Mesothelial cell of epicardium (in vitro differentiated cells): Measurements from ENCODE around the gene GCC2. TPM values are rescaled to one million over a fixed set of nuclear protein-coding genes. Genes with fewer than 3 reads are reported as not detected.
A peak's percentile ranks its signal among the peaks of the same experiment; 100 is the strongest.

Experiments used
- DNase-seq, 2 experiments: peaks; one replicate each; pipeline ENCODE4 v3.0.0; 2021; ENCODE audit warnings: low spot score in 2 of 2; ENCODE audit not compliant: unreplicated experiment in 2 of 2
- H3K27ac Mint-ChIP-seq: 2 replicates; pipeline ENCODE4 v1.8.0; 2021; ENCODE audit warnings: mixed read lengths
- H3K27me3 Mint-ChIP-seq: 2 replicates; pipeline ENCODE4 v1.8.0; 2021; ENCODE audit warnings: low read depth, mixed read lengths
- H3K36me3 Mint-ChIP-seq: 2 replicates; pipeline ENCODE4 v1.8.0; 2021; ENCODE audit warnings: mixed read lengths
- H3K4me1 Mint-ChIP-seq: 2 replicates; pipeline ENCODE4 v1.8.0; 2021; ENCODE audit warnings: mixed read lengths
- H3K4me3 Mint-ChIP-seq: 2 replicates; pipeline ENCODE4 v1.8.0; 2021; ENCODE audit warnings: mild to moderate bottlenecking, moderate library complexity, mixed read lengths
- H3K9me3 Mint-ChIP-seq: 2 replicates; pipeline ENCODE4 v1.8.0; 2021; ENCODE audit warnings: mixed read lengths
- CTCF ChIP-seq: fragments of 200-600 bp; sonication (generic); IDR thresholded peaks from one replicate; pipeline ENCODE4 v1.5.0; 2021; ENCODE audit warnings: antibody characterized with exemption; ENCODE audit not compliant: unreplicated experiment
- total RNA-seq: library from RNA; stranded (reverse); gene quantifications from 3 replicates; pipeline ENCODE4 v1.2.1, GENCODE V29; 2021

Gene GCC2
- total RNA-seq, 1 donor from 2014 or later = 44.2 TPM

GRCh38 chr2:108541451-108541850 lies 92.4 kb downstream of the GCC2 start:
- Mint-ChIP-seq H3K27ac (peak overlapping the region; percentile 79), H3K36me3 (peaks cover 6% of the 10 kb centered on the region), H3K27me3 (no peaks in the 10 kb centered on the region), H3K9me3 (peaks cover 5% of the 10 kb centered on the region), H3K4me3 (no peak overlapping the region), H3K4me1 (peaks cover 32% of the 10 kb centered on the region)
- DNase-seq = no peak
- no peak for TF ChIP-seq CTCF

GRCh38 chr2:108542071-108542470 lies 93.1 kb downstream of the GCC2 start:
- peak overlapping the region; percentile 79 for H3K27ac Mint-ChIP-seq
- no peak for DNase-seq
- no peak for TF ChIP-seq CTCF
- H3K4me1 Mint-ChIP-seq = peaks cover 30% of the 10 kb centered on the region
- H3K27me3 Mint-ChIP-seq = no peaks in the 10 kb centered on the region
- no peak overlapping the region for H3K4me3 Mint-ChIP-seq
- H3K9me3 Mint-ChIP-seq = peaks cover 5% of the 10 kb centered on the region
- H3K36me3 Mint-ChIP-seq = peaks cover 6% of the 10 kb centered on the region

GRCh38 chr2:108547606-108548005 lies 98.6 kb downstream of the GCC2 start:
- TF ChIP-seq CTCF = no peak
- Mint-ChIP-seq H3K4me3 (no peak overlapping the region), H3K27ac (no peak overlapping the region), H3K36me3 (peaks cover 4% of the 10 kb centered on the region), H3K27me3 (no peaks in the 10 kb centered on the region), H3K9me3 (peaks cover 5% of the 10 kb centered on the region), H3K4me1 (peaks cover 19% of the 10 kb centered on the region)
- DNase-seq = no peak

- H3K4me1 Mint-ChIP-seq = peaks cover 18% of the 10 kb centered on the region
- no peak overlapping the region for H3K4me3 Mint-ChIP-seq
- no peak for TF ChIP-seq CTCF
- DNase-seq = no peak
- H3K27me3 Mint-ChIP-seq = no peaks in the 10 kb centered on the region
- peak overlapping the region; percentile 52 for H3K27ac Mint-ChIP-seq
- peaks cover 5% of the 10 kb centered on the region for H3K9me3 Mint-ChIP-seq
- peaks cover 2% of the 10 kb centered on the region for H3K36me3 Mint-ChIP-seq
Observed at GRCh38 chr2:108548208-108549003, 99.4 kb downstream of the GCC2 start.

- H3K27ac Mint-ChIP-seq = no peak overlapping the region
Observed at GRCh38 chr2:108552566-108552965, 103.6 kb downstream of the GCC2 start.

More at GRCh38 chr2:108552566-108552965, 103.6 kb downstream of the GCC2 start:
- H3K9me3 Mint-ChIP-seq = peaks cover 8% of the 10 kb centered on the region
- DNase-seq = no peak
- no peaks in the 10 kb centered on the region for H3K27me3 Mint-ChIP-seq
- peaks cover 13% of the 10 kb centered on the region for H3K4me1 Mint-ChIP-seq
- no peaks in the 10 kb centered on the region for H3K36me3 Mint-ChIP-seq
- H3K4me3 Mint-ChIP-seq = no peak overlapping the region
- no peak for TF ChIP-seq CTCF
